GM10248 (cell line): ENCODE measurements around the gene EN2.

Experiments used
- CTCF ChIA-PET: fragments of 300-600 bp; sonication (Branson Sonifier 250); formaldehyde crosslinking; extraction: SDS; loops from one replicate; lab custom pipeline; 2021; ENCODE audit warnings: antibody characterized with exemption; lab: Yijun Ruan, JAX
- POLR2A ChIA-PET: fragments of 350-650 bp; sonication (Branson Sonifier 250); formaldehyde crosslinking; extraction: SDS; loops from one replicate; lab custom pipeline; 2020; ENCODE audit warnings: antibody characterized with exemption; lab: Yijun Ruan, JAX
- DNase-seq: peaks from one replicate; pipeline ENCODE4 v3.0.0; 2012; ENCODE audit errors: extremely low spot score
- TF ChIP-seq, protein P1 (sequence below): IDR thresholded peaks from 2 replicates; pipeline ENCODE4 v1.5.1; 2012; ENCODE audit warnings: mild to moderate bottlenecking, low read depth; ENCODE audit errors: extremely low read depth, missing control alignments, control extremely low read depth

The EN2 gene

DNA sequence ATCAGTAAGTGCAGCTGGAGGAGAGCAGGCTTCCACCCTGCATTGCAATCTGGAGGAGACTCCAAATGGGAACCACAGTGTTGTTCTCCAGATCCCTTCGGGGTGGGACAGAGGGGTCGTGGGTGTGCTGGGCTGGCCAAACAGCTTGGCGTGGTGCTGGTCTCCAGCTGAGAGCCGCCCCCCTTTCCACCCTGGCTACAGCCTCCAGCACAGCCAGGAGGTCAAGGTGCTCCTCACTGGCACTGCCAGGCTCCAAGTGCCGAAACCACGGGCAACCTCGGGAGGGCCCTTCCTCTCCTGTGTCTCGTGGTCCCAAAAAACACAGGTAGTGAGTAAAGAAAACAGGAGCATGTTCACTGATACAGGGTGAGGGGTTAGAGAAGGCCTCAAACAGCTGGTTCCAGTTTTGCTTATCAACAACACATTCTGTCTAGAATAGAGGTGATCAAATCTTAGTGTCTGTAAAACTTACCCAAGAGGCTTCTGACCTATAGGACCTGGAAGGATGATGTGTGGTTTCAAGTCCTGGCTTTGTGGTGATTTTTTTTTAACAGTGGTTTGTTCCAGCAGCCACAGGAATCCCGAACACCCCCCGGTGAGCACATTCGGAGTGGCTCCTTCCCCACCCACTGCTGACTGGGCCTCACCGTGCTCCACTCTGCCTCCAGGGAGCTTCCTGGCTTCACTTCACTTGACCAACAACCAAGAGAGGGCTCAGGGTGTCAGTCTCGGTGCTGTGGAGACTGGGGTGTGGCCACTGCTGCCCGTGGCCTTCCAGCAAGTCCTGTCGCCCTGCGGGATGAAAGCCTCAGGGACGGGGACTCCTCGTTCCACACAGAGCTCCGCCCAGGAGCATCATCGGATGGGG, 31.2 kb upstream of the EN2 start:
- DNase-seq: no peak
- POLR2A ChIA-PET: no interaction called here
- CTCF ChIA-PET: interaction anchor here (1.3 to 1.6 kb wide), 3 partner anchors 102 to 172 kb away, joined by 3 read pairs; partner anchors contain the start of gene CNPY1
- TF ChIP-seq, protein P1, sequence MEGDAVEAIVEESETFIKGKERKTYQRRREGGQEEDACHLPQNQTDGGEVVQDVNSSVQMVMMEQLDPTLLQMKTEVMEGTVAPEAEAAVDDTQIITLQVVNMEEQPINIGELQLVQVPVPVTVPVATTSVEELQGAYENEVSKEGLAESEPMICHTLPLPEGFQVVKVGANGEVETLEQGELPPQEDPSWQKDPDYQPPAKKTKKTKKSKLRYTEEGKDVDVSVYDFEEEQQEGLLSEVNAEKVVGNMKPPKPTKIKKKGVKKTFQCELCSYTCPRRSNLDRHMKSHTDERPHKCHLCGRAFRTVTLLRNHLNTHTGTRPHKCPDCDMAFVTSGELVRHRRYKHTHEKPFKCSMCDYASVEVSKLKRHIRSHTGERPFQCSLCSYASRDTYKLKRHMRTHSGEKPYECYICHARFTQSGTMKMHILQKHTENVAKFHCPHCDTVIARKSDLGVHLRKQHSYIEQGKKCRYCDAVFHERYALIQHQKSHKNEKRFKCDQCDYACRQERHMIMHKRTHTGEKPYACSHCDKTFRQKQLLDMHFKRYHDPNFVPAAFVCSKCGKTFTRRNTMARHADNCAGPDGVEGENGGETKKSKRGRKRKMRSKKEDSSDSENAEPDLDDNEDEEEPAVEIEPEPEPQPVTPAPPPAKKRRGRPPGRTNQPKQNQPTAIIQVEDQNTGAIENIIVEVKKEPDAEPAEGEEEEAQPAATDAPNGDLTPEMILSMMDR: no peak

DNA sequence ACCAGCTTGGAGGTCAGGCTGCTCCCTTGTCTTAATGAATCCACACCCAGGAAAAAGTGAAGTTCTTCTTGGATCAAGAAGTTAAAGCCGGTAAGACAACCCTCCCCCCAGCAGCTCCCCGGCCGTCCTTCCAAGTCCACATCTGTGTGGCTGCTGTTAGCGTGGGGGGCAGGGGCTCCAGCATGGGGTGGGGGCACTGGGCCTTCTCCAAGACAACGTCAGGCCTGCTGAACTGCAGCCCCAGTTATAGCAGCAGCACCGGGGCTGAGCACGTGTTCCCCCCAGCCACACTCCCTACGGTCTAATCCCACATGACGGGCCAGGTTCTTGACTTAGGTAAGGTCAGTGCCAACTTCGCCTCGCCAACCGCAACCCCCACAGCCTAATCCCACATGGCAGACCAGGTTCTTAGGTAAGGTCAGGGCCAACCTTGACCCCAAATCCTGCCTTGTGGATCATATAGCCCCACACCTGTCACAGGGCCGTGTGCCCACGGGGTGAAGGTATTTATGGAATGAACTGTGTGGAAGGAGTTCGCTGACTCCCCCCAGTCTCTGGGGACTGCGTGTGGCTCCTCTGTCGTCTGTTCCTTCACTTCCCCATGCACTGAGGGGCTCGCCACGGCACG, 30.4 kb upstream of the EN2 start:
- TF ChIP-seq, protein P1: no peak
- ChIA-PET CTCF (interaction anchor here (0.9 kb wide), 1 partner anchor 47 kb away, joined by 3 read pairs; no protein-coding TSS in a partner anchor), POLR2A (no interaction called here)
- no peak for DNase-seq

DNA sequence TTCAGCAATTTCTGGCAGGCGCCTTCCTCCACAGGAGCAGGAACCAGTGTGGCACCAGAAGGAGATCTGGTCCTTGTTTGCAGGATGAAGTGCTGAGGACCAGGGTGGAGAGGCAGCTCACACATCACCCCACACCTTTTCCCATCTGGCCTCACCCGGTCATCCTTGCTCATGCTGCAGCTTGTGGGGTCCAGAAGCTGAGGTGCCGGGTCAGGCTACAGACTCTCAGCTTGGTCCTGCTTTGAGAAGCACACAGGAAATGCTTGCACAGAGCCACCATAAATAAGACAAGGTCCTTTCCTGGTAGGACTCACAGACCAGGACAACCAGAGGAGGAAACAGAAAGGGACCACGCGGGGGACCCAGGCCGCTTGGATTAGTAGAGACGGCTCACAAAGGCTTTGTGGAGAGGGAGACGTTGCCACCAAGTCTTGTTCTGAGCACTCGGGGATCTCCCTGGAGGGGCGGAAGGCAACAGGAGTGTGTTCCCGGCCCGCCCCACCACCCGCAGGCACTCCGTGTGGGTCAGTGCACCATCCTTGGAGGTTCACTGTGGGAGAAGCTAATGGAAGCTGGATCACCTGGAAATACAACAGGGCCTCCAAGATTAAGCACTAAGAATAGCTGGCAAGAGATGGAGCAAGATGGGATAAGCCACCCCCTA, 29.6 kb upstream of the EN2 start:
- TF ChIP-seq, protein P1: no peak
- POLR2A ChIA-PET: no interaction called here
- CTCF ChIA-PET: interaction anchor here (0.9 kb wide), 1 partner anchor 47 kb away, joined by 3 read pairs; no protein-coding TSS in a partner anchor
- DNase-seq: no peak

DNA sequence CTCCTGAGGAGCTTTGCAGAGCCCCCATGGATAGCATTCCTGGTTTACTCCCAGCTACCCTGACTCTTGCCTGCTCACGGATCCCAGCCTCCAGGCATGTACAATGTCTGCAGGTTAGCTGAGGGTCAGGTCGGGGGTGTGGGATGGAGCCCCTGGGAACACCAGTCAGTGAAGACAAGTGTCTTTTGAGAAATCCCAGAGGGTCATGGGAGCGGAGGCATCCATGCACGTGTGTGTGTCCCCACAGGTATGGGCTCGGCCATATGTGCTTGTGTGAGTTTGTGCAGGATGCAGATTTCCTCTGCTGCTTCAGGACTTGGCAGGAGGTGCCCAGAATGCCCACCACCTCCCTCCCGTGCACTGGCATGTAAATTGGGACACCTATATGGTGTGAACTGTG, 28.3 kb upstream of the EN2 start:
- TF ChIP-seq, protein P1: no peak
- POLR2A ChIA-PET: no interaction called here
- DNase-seq: no peak
- CTCF ChIA-PET: no interaction called here

DNA sequence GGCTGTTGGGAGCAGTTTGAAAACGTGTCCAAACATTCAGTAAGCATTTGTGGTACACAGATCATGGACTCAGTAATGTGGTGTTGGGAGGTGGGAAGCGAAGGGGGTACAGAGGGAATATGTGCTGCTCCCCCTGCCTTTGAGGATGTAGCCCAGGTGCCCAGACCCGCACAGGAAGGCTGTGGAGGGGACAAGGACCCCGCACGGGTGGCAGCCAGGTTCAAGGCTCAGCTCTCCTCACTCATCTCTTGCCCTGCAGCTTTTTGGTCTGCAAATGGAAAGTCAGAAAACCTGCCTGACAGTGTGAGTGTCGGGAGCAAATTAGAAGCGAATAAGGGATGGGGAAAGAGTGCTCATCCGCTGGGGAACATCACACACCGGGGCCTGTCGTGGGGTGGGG, 27.3 kb upstream of the EN2 start:
- ChIA-PET CTCF (no interaction called here), POLR2A (no interaction called here)
- no peak for DNase-seq
- TF ChIP-seq, protein P1: no peak

DNA sequence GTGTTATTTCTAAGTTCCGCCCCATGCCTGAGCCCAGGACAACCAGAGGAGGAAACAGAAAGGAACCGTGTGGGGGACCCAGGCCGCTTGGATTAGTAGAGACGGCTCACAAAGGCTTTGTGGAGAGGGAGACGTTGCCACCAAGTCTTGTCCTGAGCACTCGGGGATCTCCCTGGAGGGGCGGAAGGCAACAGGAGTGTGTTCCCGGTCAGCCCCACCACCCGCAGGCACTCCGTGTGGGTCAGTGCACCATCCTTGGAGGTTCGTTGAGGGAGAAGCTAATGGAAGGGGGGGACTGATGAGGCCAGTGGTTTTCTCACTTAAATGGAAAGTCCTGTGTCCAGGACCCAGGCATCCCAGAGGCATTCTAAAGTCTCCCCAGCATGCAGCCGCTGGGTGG, 26.7 kb upstream of the EN2 start:
- ChIA-PET CTCF (interaction anchor here (1.8 kb wide), 1 partner anchor 18 kb away, joined by 5 read pairs; no protein-coding TSS in a partner anchor), POLR2A (no interaction called here)
- TF ChIP-seq, protein P1: no peak
- no peak for DNase-seq
